Jurkat, Clone E6-1 (cell line): ENCODE data around the gene APLP2.
"Not testable (repeated sequence)": the region's sequence is repeated elsewhere in the genome, so short reads cannot be mapped to it uniquely, and the experiment has no call there.

Experiments
- DNase-seq: peaks from one replicate; pipeline ENCODE4 v3.0.0-alpha.2; 2011; ENCODE audit warnings: low read depth, low spot score
- H3K4me3 ChIP-seq: 2 replicates; pipeline ENCODE4 v1.5.1; 2011; ENCODE audit warnings: mild to moderate bottlenecking, low read length, control low read depth, moderate library complexity

APLP2 gene

GRCh38 chr11:130159657-130160497 lies 90.2 kb downstream of the APLP2 start, which contains the start of gene ST14:
Gene ST14, plus strand, starts transcription at chr11:130159782. Its CDS starts 198 bp downstream, at chr11:130159980.
- DNase-seq = no peak
- H3K4me3 ChIP-seq = no peak within 1 kb of the TSS

- no peak for DNase-seq
- H3K4me3 ChIP-seq = no peak overlapping the region
These were observed 90.9 kb downstream of the APLP2 start for GRCh38 chr11:130160498-130161155.

- no peak overlapping the region for H3K4me3 ChIP-seq
- no peak for DNase-seq
These were observed 91.9 kb downstream of the APLP2 start for GRCh38 chr11:130161441-130162145.

- H3K4me3 ChIP-seq = no peak overlapping the region
- peak; percentile 55 for DNase-seq
These were observed 93.0 kb downstream of the APLP2 start for GRCh38 chr11:130162733-130163132.

- no peak for DNase-seq
- H3K4me3 ChIP-seq = no peak overlapping the region
These were observed 93.9 kb downstream of the APLP2 start for GRCh38 chr11:130163346-130164220.

- DNase-seq = no peak
These were observed 94.5 kb downstream of the APLP2 start for GRCh38 chr11:130164221-130164570.

GRCh38 chr11:130165601-130166456 lies 96.1 kb downstream of the APLP2 start:
- peak; percentile 71 for DNase-seq
- H3K4me3 ChIP-seq = no peak overlapping the region

More at GRCh38 chr11:130164221-130164570, 94.5 kb downstream of the APLP2 start:
- H3K4me3 ChIP-seq = no peak overlapping the region

GRCh38 chr11:130166457-130166784 lies 96.7 kb downstream of the APLP2 start:
- DNase-seq = no peak

GRCh38 chr11:130167146-130167545 lies 97.5 kb downstream of the APLP2 start:
- DNase-seq = no peak
- H3K4me3 ChIP-seq = no peak overlapping the region

More at GRCh38 chr11:130166457-130166784, 96.7 kb downstream of the APLP2 start:
- H3K4me3 ChIP-seq = no peak overlapping the region

- no peak for DNase-seq
These were observed 98.4 kb downstream of the APLP2 start for GRCh38 chr11:130168105-130168504.

GRCh38 chr11:130170345-130170744 lies 100.7 kb downstream of the APLP2 start:
- H3K4me3 ChIP-seq = no peak overlapping the region
- DNase-seq = no peak

More at GRCh38 chr11:130168105-130168504, 98.4 kb downstream of the APLP2 start:
- no peak overlapping the region for H3K4me3 ChIP-seq

GRCh38 chr11:130171534-130171933 lies 101.8 kb downstream of the APLP2 start:
- DNase-seq = no peak
- H3K4me3 ChIP-seq = no peak overlapping the region

- DNase-seq, H3K4me3 ChIP-seq: not testable (repeated sequence)
These were observed 102.3 kb downstream of the APLP2 start for GRCh38 chr11:130172001-130172400.

GRCh38 chr11:130174642-130175041 lies 104.9 kb downstream of the APLP2 start:
- no peak overlapping the region for H3K4me3 ChIP-seq
- no peak for DNase-seq

GRCh38 chr11:130175898-130176297 lies 106.2 kb downstream of the APLP2 start:
- H3K4me3 ChIP-seq = no peak overlapping the region
- no peak for DNase-seq

- H3K4me3 ChIP-seq = no peak overlapping the region
- no peak for DNase-seq
These were observed 108.1 kb downstream of the APLP2 start for GRCh38 chr11:130177782-130178181.

- no peak overlapping the region for H3K4me3 ChIP-seq
- no peak for DNase-seq
These were observed 109.0 kb downstream of the APLP2 start for GRCh38 chr11:130178441-130179339.
